Epithelial cell of esophagus (primary cell): ENCODE data around the gene GRK6.

Experiments used
- DNase-seq: peaks from one replicate; pipeline ENCODE4 v3.0.0; 2010; ENCODE audit warnings: low read depth
- H3K4me3 ChIP-seq: 2 replicates; pipeline ENCODE4 v1.5.1; 2011; ENCODE audit warnings: mild to moderate bottlenecking, low read length, control low read depth
- CTCF ChIP-seq: IDR thresholded peaks from 2 replicates; pipeline ENCODE4 v1.5.1; 2011; ENCODE audit warnings: low read depth, mild to moderate bottlenecking, low read length, control low read depth, inconsistent platforms; ENCODE audit not compliant: insufficient read depth; ENCODE audit errors: missing control alignments

The GRK6 gene

DNA sequence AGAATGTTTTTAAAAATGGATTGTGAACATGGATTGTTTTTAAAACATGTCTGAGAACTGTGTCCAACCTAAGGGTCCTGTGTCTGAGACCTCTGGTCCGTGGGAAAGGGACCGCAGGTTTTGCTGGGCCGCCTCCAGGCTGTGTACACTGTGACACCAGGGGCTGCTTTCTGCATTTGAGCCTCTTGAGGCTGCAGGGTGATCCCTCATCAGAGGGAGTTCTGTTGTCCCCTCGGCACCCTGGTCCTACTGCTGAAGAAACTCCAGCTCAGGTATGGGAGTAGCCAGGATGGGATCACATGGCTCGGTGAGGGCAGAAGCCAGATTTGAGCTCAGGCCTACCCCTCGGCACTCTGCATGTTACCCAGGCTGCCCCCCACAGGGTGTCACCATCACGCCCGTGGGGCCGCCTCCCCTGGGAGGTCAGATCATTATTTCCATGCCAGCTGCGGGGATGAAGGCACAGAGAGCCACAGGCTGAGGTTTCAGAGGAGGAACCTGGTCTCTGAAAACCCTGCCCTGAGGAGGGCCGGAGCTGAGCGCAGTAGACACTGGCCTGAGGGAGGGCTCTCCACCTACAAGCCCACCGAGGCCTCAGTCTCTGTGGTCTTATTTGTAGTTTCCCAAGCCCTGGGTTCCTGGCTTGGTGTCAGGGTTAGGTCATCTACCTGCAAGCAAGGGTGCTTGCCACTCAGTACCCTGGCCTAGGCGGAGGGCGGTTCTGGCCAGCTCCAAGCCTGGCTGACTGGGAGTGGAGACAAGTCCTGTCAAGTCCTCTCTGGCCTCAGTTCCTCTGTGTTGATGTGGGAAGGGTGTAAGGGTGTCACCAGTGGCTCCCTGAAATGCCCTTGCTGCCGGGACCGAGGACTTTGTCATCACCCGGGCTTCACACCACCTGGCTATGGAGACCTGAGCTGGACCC lies 22.9 kb downstream of the GRK6 start:
- H3K4me3 ChIP-seq = no peak overlapping the region
- DNase-seq = peak; percentile 60

DNA sequence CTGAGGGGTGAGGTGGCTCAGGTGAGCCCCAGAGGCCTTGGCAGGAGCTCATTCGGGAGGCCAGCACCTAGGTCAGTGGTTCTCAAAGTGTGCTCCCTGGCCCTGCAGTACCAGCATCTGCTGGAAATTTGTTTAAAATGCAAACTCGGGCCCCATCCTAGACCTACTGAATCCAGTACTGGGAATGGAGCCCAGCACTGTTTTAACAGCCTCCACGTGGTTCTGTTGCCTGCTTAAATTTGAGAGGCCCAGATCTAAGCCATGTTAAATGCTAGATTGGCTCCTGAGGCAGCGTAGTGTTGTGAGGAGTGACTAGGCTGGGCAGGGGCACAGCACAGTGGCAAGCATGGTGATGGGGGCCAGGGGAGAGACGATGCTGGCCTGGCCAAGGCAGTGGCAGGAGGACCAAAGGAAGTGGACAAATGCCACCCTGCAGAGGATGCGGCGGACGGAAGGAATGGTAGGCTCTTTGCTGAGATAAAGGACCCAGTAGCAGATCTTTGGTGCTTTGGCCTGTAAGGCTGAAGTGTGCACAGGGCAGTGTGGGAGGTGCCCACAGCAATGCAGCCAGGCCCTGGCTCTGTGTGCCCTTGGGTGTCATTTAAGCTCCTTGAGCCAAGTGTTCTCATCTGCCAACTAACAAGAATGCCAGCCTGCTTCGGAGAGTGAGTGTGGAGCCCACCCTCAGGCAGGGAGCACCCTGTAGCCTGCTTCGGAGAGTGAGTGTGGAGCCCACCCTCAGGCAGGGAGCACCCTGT lies 24.4 kb downstream of the GRK6 start:
- no peak for TF ChIP-seq CTCF
- no peak for DNase-seq
- no peak overlapping the region for H3K4me3 ChIP-seq

More for the DNA sequence above, 22.9 kb downstream of the GRK6 start:
- no peak for TF ChIP-seq CTCF

GRCh38 chr5:177452688-177453638 lies 26.5 kb downstream of the GRK6 start:
- DNase-seq = no peak
- no peak overlapping the region for H3K4me3 ChIP-seq
- TF ChIP-seq CTCF = no peak

DNA sequence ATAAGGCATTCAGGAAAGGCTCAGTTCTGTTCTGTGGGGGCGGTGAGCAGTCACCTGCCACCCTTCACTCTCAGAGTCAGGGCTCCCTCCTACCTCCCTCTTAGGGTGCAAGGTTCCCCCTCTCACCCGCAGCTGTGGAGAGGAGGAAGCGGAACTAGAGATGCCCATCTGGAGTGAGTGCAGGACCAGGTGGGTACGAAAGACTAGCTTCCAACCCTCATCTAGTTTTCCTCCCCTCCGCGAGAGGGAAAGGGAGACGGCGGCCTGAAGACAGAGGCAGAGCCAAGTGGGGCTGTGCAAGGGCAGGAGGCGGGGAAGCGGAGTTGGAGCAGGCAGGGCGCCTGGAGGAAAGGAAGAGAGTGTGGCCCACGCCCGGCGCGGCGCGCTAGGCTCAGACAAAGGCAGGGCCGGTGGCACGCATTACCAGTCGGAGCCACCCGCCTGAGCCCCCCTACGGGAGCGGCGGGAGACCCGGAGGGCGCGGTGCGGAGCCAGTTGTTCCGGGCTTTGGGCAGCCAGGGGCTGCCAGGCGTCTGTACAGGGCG lies 27.4 kb downstream of the GRK6 start:
- peak overlapping the region; percentile 42 for H3K4me3 ChIP-seq
- no peak for DNase-seq

DNA sequence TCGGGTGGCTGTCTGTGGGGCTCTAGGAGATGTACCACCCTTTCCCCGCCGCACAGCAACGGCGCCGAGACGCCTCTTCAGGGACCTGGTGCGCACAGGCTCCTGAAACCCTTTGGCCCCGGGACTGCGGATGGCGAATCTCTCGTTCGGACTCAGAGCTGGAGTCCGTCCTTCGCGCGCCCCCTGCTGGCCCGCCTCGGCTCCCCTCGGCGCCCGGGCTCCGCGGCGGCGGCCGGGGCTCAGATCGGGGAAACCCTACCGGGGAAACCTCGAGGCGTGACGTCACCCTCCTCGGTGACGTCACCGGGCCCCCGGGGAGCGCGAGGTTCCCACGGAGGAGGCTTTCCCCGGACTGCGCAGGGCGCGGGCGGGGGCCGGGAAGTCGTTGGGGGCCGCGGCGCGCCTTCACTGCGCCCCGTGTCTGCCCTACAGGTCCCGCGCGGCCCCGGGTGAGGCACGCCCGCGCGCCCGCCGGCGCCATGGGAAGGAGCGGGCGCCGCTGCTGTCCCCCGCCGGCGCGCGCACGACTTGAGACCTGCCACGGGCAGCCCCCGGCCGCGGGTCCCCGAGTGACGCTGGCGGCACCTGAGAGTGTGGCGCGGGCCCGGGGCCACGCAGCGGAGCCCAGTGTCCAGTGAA lies 28.0 kb downstream of the GRK6 start:
- H3K4me3 ChIP-seq = peak overlapping the region; percentile 54
- peak; percentile 85 for DNase-seq
- peak; percentile 50 for TF ChIP-seq CTCF

More for the DNA sequence above, 27.4 kb downstream of the GRK6 start:
- no peak for TF ChIP-seq CTCF
